Natural killer cell (primary cell): ENCODE measurements around the gene TMEM181. TPM values are rescaled to one million over a fixed set of nuclear protein-coding genes. Genes with fewer than 3 reads are reported as not detected.
"Not testable (repeated sequence)": the region's sequence is repeated elsewhere in the genome, so short reads cannot be mapped to it uniquely, and the experiment has no call there.

ENCODE experiments used
- ATAC-seq, 3 donors: fragments of 150-1000 bp in 2 of 3; fragments of 200-7000 bp in 1 of 3; cut with Tn5 transposase; 1 replicate in 1 of 3; 2 replicates in 2 of 3; pipeline ENCODE4 v1.10.0; 2021; ENCODE audit warnings: mild to moderate bottlenecking in 2 of 3, moderate library complexity in 2 of 3
- DNase-seq, 2 donors: peaks; one replicate each; pipeline versions ENCODE4 v3.0.0 to v3.0.0-alpha.2; 2013 to 2021; ENCODE audit warnings: mixed read lengths in 1 of 2
- H3K27ac ChIP-seq: one replicate; pipeline ENCODE4 v1.5.1; 2013; ENCODE audit warnings: mild to moderate bottlenecking, low read length
- H3K27me3 ChIP-seq: one replicate; pipeline ENCODE4 v1.6.1; 2013; ENCODE audit warnings: low read length; ENCODE audit not compliant: control insufficient read depth, insufficient read depth
- H3K36me3 ChIP-seq: one replicate; pipeline ENCODE4 v1.6.1; 2013; ENCODE audit warnings: low read length; ENCODE audit not compliant: control insufficient read depth, insufficient read depth
- H3K4me1 ChIP-seq: one replicate; pipeline ENCODE4 v1.6.1; 2013; ENCODE audit warnings: low read length; ENCODE audit not compliant: control insufficient read depth, insufficient read depth
- H3K4me3 ChIP-seq: one replicate; pipeline ENCODE4 v1.5.1; 2013; ENCODE audit warnings: low read length
- H3K9me3 ChIP-seq: one replicate; pipeline ENCODE4 v1.6.1; 2013; ENCODE audit warnings: low read length; ENCODE audit not compliant: control insufficient read depth, insufficient read depth
- H3K27ac Mint-ChIP-seq, 2 donors: one replicate each; pipeline ENCODE4 v1.8.0; 2022; ENCODE audit warnings: mild to moderate bottlenecking in 2 of 2, mixed read lengths in 2 of 2, moderate library complexity in 1 of 2
- H3K27me3 Mint-ChIP-seq, 2 donors: one replicate each; pipeline ENCODE4 v1.8.0; 2022; ENCODE audit warnings: low read depth in 2 of 2, mixed read lengths in 2 of 2
- H3K36me3 Mint-ChIP-seq: one replicate; pipeline ENCODE4 v1.8.0; 2022; ENCODE audit warnings: mixed read lengths
- H3K4me1 Mint-ChIP-seq, 2 donors: one replicate each; pipeline ENCODE4 v1.8.0; 2022; ENCODE audit warnings: mixed read lengths in 2 of 2
- H3K4me3 Mint-ChIP-seq: one replicate; pipeline ENCODE4 v1.8.0; 2022; ENCODE audit warnings: mild to moderate bottlenecking, moderate library complexity, mixed read lengths
- H3K9me3 Mint-ChIP-seq, 2 donors: one replicate each; pipeline ENCODE4 v1.8.0; 2022; ENCODE audit warnings: mixed read lengths in 2 of 2
- CTCF ChIP-seq: fragments of 200-600 bp; IDR thresholded peaks from one replicate; pipeline ENCODE4 v1.8.0; 2022; ENCODE audit warnings: antibody characterized with exemption
- WGBS: methylation state at CpG from one replicate; pipeline ENCODE4 v1.1.7; 2013; ENCODE audit warnings: missing lambda C conversion rate; ENCODE audit not compliant: insufficient coverage; 5-methylcytosine and 5-hydroxymethylcytosine counted together
- intact Hi-C: fragments of 100-400 bp; cut with micrococcal nuclease; formaldehyde crosslinking; loops from one replicate; pipeline ENCODE4 v1.14.2; 2022
- total RNA-seq, 4 donors: library from RNA; stranded (reverse); fragments of 120-200 nt in 1 of 4; gene quantifications; one replicate each; pipeline versions ENCODE4 v1.2.3 to v1.2.4, GENCODE V29; 2013 to 2022

Gene TMEM181
- total RNA-seq, 3 donors from 2014 or later (not counting 1 experiment from before 2014, with no cell fraction given): 44.8 to 60.9 (median 45.0) TPM

DNA sequence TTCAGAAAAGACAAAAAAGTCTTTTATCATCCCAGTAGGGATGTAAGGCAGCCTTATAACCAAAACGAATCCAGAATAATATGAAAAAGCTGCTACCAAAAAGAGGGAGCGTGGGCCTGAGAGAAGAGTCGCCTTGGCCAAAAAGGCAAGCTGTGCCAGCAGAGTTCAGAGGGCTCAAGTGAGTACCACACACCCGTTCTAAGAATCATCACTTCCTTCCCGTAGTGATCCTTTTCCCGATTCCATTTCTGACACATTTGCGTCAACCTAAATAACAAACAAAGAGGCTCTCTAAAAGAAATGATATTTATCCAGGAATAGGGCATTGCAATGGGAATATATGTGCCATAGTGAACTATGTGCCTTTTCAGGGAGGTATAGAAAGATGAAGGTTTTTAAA is 3.8 kb upstream of the TMEM181 start:
- H3K4me1 ChIP-seq: peaks cover 12% of the 10 kb centered on the region
- Mint-ChIP-seq H3K27me3 (peaks cover 5 to 11% of the 10 kb centered on the region in 2 donors), H3K4me3 (no peak overlapping the region), H3K4me1 (peaks cover 6% of the 10 kb centered on the region in 2 donors), H3K36me3 (no peaks in the 10 kb centered on the region), H3K9me3 (no peaks in the 10 kb centered on the region), H3K27ac (no peak overlapping the region)
- ATAC-seq (no peak), DNase-seq (no peak)
- WGBS: 88% methylated on average over 7 of the region's 7 CpGs
- H3K27me3 ChIP-seq: no peaks in the 10 kb centered on the region
- no peak for TF ChIP-seq CTCF
- no peak overlapping the region for H3K4me3 ChIP-seq
- intact Hi-C loops: no loop called here
- H3K9me3 ChIP-seq: no peaks in the 10 kb centered on the region
- H3K27ac ChIP-seq: no peak overlapping the region
- no peaks in the 10 kb centered on the region for H3K36me3 ChIP-seq

- H3K4me1 ChIP-seq: peaks cover 22% of the 10 kb centered on the region
- H3K4me3 ChIP-seq, H3K27ac Mint-ChIP-seq, intact Hi-C loops, H3K4me3 Mint-ChIP-seq, H3K36me3 ChIP-seq, H3K36me3 Mint-ChIP-seq, ATAC-seq, H3K27me3 ChIP-seq, H3K27ac ChIP-seq, H3K9me3 ChIP-seq, DNase-seq, H3K9me3 Mint-ChIP-seq, H3K27me3 Mint-ChIP-seq: not testable (repeated sequence)
- H3K4me1 Mint-ChIP-seq: peaks cover 16% of the 10 kb centered on the region in 2 donors
- 98% methylated on average over 3 of the region's 3 CpGs for WGBS
Measured at GRCh38 chr6:158557110-158557509, 2.8 kb upstream of the TMEM181 start.

GRCh38 chr6:158557927-158558326 is 2.0 kb upstream of the TMEM181 start:
- ATAC-seq: no peak
- TF ChIP-seq CTCF: no peak
- no peak for DNase-seq
- intact Hi-C loops: no loop called here
- peaks cover 24% of the 10 kb centered on the region in 2 donors for H3K4me1 Mint-ChIP-seq
- Histone ChIP-seq H3K9me3 (no peaks in the 10 kb centered on the region), H3K36me3 (no peaks in the 10 kb centered on the region), H3K4me1 (peaks cover 30% of the 10 kb centered on the region), H3K4me3 (no peak overlapping the region), H3K27me3 (no peaks in the 10 kb centered on the region), H3K27ac (no peak overlapping the region)
- WGBS: 95% methylated on average over 5 of the region's 5 CpGs
- H3K27ac Mint-ChIP-seq: peak overlapping the region in 1 of 2 donors; percentile 48
- no peaks in the 10 kb centered on the region for H3K9me3 Mint-ChIP-seq
- no peaks in the 10 kb centered on the region for H3K36me3 Mint-ChIP-seq
- H3K4me3 Mint-ChIP-seq: peak overlapping the region; percentile 21
- H3K27me3 Mint-ChIP-seq: no peaks in the 10 kb centered on the region

- Mint-ChIP-seq H3K4me1 (peaks cover 27 to 30% of the 10 kb centered on the region in 2 donors), H3K36me3 (no peaks in the 10 kb centered on the region), H3K27ac (peak overlapping the region; percentile 80 to 96), H3K27me3 (no peaks in the 10 kb centered on the region), H3K4me3 (peak overlapping the region; percentile 72), H3K9me3 (no peaks in the 10 kb centered on the region)
- Histone ChIP-seq H3K4me3 (no peak overlapping the region), H3K27me3 (no peaks in the 10 kb centered on the region), H3K4me1 (peaks cover 37% of the 10 kb centered on the region), H3K36me3 (no peaks in the 10 kb centered on the region), H3K9me3 (no peaks in the 10 kb centered on the region), H3K27ac (no peak overlapping the region)
- intact Hi-C loops: no loop called here
- DNase-seq (no peak), ATAC-seq (no peak)
- 96% methylated on average over 13 of the region's 14 CpGs for whole genome bisulfite sequencing
- no peak for TF ChIP-seq CTCF
Measured at GRCh38 chr6:158558415-158559306, 1.2 kb upstream of the TMEM181 start.
